K562 (cell line): ENCODE measurements around the gene COL23A1. TPM values are rescaled to one million over a fixed set of nuclear protein-coding genes. Genes with fewer than 3 reads are reported as not detected.

Experiments used
- ADNP ChIP-seq: fragments of 200-800 bp; sonication (Bioruptor generic); IDR thresholded peaks from 2 replicates; pipeline ENCODE4 v1.6.1; 2016; ENCODE audit warnings: missing genetic modification characterization, missing compliant biosample characterization
- EHMT2 ChIP-seq: fragments of 450-650 bp; IDR thresholded peaks from 2 replicates; pipeline ENCODE4 v1.6.1; 2018; ENCODE audit warnings: antibody characterized with exemption
- ILK ChIP-seq: fragments of 450-650 bp; IDR thresholded peaks from 2 replicates; pipeline ENCODE4 v1.6.1; 2016; ENCODE audit warnings: missing genetic modification characterization, low read depth, mild to moderate bottlenecking, missing compliant biosample characterization, moderate library complexity, borderline replicate concordance
- KLF1 ChIP-seq: fragments of 450-650 bp; IDR thresholded peaks from 2 replicates; pipeline ENCODE4 v1.6.1; 2016; ENCODE audit warnings: missing genetic modification characterization, missing compliant biosample characterization
- NR4A1 ChIP-seq, 2 experiments: fragments of 250-450 bp in 1 of 2; fragments of 450-650 bp in 1 of 2; sonication (Bioruptor Pico) in 1 of 2; IDR thresholded peaks; 2 replicates each; pipeline versions ENCODE4 v1.4.0 to v1.6.1; 2016 to 2020; ENCODE audit warnings: mild to moderate bottlenecking in 2 of 2, missing compliant biosample characterization in 1 of 2, missing genetic modification characterization in 1 of 2, moderate library complexity in 1 of 2
- RBM39 ChIP-seq: fragments of 200-400 bp; formaldehyde crosslinking; optimal IDR thresholded peaks from 2 replicates; pipeline ENCODE3; 2018; ENCODE audit warnings: low read depth, low read length
- SMARCB1 ChIP-seq: IDR thresholded peaks from 2 replicates; pipeline ENCODE4 v1.6.1; 2011; ENCODE audit warnings: improper control_type of control experiment, low read depth; ENCODE audit not compliant: insufficient read length
- ZEB2 ChIP-seq: fragments of 450-650 bp; IDR thresholded peaks from 2 replicates; pipeline ENCODE4 v1.6.1; 2016
- ZNF77 ChIP-seq: fragments of 250-450 bp; sonication (Bioruptor Pico); IDR thresholded peaks from 2 replicates; pipeline ENCODE4 v1.5.0; 2020
- polyA plus RNA-seq, 8 experiments: library from polyadenylated mRNA; depleted of rRNA in 4 of 8; stranded (reverse) in 5 of 8; unstranded in 3 of 8; fragments of >200 nt; fragmentation: Nextera tagmentation in 2 of 8; fragmentation: Illumina TruSeq in 1 of 8; extraction: Ambion mirVana in 2 of 8; extraction: Trizol in 1 of 8; gene quantifications; 2 replicates each; pipeline versions ENCODE4 v1.2.1 to v1.2.3, GENCODE V29; 2011 to 2014; ENCODE audit warnings: inconsistent platforms in 1 of 8, missing spikeins in 1 of 8
- total RNA-seq, 7 experiments: library from RNA; depleted of rRNA in 6 of 7; stranded (reverse); fragments of >200 nt in 6 of 7; fragmentation: Illumina TruSeq in 2 of 7; extraction: Trizol in 2 of 7; gene quantifications; 2 replicates each; pipeline versions ENCODE4 v1.2.1 to v1.2.3, GENCODE V29; 2011 to 2021; ENCODE audit warnings: low replicate concordance in 1 of 7
- TF ChIP-seq, protein P1 (sequence below), 2 experiments: fragments of 450-650 bp; IDR thresholded peaks; 2 replicates each; pipeline ENCODE4 v1.6.1; 2016; ENCODE audit warnings: mild to moderate bottlenecking in 2 of 2, borderline replicate concordance in 1 of 2, low read depth in 1 of 2, moderate library complexity in 1 of 2

Gene COL23A1
- total and polyA plus RNA-seq, 9 of the 15 experiments (the other 6 are each of a cell fraction or from before 2014, with no cell fraction given): 0.09 TPM; not detected in 8

GRCh38 chr5:178577376-178577839 is 12.8 kb downstream of the COL23A1 start (continued):
- TF ChIP-seq, protein P1, sequence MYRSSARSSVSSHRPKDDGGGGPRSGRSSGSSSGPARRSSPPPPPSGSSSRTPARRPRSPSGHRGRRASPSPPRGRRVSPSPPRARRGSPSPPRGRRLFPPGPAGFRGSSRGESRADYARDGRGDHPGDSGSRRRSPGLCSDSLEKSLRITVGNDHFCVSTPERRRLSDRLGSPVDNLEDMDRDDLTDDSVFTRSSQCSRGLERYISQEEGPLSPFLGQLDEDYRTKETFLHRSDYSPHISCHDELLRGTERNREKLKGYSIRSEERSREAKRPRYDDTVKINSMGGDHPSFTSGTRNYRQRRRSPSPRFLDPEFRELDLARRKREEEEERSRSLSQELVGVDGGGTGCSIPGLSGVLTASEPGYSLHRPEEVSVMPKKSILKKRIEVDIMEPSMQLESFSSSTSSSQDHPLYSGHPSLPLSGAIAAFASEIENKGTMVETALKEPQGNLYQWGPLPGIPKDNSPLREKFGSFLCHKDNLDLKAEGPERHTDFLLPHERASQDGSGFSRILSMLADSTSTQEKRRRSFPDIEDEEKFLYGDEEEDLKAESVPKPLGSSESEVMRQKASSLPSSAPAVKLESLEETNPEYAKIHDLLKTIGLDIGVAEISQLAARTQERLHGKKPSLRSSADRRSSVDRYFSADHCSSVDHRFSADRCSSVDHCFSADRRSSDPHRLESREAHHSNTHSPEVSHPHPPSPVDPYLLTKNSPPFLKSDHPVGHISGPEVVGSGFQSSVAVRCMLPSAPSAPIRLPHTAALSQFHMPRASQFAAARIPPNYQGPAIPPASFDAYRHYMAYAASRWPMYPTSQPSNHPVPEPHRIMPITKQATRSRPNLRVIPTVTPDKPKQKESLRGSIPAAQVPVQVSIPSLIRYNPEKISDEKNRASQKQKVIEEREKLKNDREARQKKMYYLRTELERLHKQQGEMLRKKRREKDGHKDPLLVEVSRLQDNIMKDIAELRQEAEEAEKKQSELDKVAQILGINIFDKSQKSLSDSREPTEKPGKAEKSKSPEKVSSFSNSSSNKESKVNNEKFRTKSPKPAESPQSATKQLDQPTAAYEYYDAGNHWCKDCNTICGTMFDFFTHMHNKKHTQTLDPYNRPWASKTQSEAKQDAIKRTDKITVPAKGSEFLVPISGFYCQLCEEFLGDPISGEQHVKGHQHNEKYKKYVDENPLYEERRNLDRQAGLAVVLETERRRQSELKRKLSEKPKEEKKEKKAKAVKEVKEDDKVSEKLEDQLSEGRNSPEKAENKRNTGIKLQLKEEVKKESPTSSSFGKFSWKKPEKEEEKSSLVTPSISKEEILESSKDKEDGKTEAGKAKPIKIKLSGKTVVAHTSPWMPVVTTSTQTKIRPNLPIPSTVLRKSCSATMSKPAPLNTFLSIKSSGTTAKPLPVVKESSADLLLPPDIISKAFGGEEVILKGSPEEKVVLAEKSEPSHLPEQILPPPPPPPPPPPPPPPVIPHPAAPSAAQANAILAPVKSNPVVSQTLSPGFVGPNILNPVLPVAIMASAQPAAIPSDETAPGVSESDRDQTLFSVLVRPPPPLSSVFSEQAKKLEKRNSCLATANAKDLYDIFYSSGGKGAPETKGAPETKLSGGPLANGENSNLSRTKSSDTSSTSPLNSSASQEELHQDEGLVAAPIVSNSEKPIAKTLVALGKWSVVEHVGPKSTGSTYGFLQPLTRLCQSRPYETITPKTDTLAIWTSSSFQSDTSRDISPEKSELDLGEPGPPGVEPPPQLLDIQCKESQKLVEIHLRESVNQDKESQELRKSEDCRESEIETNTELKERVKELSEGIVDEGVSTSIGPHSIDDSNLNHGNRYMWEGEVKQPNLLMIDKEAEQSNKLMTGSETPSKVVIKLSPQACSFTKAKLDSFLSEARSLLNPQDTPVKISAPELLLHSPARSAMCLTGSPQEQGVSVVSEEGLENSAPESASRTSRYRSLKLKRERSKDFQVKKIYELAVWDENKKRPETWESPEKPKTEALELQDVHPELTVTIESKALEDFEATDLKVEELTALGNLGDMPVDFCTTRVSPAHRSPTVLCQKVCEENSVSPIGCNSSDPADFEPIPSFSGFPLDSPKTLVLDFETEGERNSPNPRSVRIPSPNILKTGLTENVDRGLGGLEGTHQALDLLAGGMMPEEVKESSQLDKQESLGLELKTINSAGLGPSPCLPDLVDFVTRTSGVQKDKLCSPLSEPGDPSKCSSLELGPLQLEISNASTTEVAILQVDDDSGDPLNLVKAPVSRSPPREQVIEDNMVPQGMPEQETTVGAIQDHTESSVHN (IDR thresholded peaks at IDR 0.05; ENCODE audit: borderline replicate concordance in 1 of 2, low read depth in 1 of 2): no peak
- TF ChIP-seq EHMT2 (no peak), SMARCB1 (no peak), KLF1 (tag) (no peak), ZEB2 (no peak), ZNF77 (CRISPR knock-in tag) (no peak), ADNP (tag) (no peak), NR4A1 (CRISPR knock-in tag; IDR thresholded peaks at IDR 0.05) (no peak), NR4A1 (tag; IDR thresholded peaks at IDR 0.05) (no peak), RBM39 (no peak), ILK (tag) (no peak)
